HG03139 (cell line): ENCODE results near the gene CCND1.
"Not testable (repeated sequence)": the region's sequence is repeated elsewhere in the genome, so short reads cannot be mapped to it uniquely, and the experiment has no call there.

ENCODE experiments used
- ATAC-seq: cut with Tn5 transposase; IDR thresholded peaks from one replicate; pipeline ENCODE4 v1.9.1; 2021; ENCODE audit not compliant: unreplicated experiment

Gene CCND1

DNA sequence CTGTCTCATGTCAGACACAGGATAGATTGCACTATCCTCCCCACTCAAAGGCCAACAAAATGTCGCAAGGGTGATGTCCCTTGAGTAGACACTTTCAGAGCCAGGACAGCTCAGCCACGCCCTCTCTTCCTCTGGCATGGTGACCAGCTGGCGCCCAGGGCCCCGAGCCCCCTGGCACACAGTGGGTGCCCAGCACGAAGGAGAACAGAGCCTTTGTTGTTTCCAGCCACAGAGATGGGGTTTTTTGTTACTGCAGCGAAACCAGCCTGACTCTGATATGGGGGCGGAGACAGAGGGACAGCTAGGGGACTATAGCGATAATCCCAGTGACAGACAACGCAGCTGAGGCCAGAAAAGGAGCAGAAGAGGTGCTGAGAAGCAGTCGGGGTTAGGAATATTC lies 23.3 kb upstream of the CCND1 start:
- no peak for ATAC-seq

DNA sequence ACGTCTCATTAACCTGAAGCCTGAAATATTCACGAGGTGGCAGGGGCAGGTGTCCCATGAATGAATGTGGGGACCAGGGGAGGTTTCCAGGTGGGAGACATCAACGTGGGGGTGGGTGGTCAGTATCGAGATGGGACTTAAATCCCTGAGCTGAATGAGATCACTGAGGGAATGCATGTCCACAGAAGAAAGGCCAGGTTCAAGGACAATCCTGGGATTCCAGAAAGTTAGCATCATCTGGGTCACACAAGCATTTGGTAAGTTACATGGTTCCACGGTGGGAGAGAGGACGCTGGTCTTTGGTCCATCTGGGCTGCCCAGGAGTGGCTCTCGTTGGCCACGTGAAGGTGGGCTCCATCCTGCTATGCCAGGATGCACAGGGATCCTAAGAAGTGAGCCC lies 22.7 kb upstream of the CCND1 start:
- ATAC-seq = no peak

DNA sequence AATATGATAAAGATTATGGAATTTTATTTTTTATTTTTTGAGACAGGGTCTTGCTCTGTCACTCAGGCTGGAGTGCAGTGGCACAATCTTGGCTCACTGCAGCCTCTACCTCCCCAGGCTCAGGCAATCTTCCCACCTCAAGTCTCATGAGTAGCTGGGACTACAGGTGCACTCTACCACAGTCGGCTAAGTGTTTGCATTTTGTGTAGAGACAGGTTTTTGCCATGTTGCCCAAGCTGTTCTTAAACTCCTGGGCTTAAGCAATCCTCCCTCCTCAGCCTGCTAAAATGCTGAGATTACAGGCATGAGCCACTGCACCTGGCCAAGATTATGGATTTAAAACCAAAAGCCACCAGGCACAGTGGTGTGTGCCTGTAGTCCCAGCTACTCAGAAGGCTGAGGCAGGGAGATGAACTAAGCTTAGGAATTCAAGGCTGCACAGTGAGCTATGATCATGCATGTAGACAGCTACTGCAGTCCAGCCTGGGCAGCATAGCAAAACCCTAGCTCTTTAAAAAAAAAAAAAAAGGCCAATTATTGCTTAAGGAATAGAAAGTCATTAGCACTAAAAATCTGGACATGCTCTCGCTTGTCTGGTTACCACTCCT lies 20.2 kb upstream of the CCND1 start:
- ATAC-seq = no peak

DNA sequence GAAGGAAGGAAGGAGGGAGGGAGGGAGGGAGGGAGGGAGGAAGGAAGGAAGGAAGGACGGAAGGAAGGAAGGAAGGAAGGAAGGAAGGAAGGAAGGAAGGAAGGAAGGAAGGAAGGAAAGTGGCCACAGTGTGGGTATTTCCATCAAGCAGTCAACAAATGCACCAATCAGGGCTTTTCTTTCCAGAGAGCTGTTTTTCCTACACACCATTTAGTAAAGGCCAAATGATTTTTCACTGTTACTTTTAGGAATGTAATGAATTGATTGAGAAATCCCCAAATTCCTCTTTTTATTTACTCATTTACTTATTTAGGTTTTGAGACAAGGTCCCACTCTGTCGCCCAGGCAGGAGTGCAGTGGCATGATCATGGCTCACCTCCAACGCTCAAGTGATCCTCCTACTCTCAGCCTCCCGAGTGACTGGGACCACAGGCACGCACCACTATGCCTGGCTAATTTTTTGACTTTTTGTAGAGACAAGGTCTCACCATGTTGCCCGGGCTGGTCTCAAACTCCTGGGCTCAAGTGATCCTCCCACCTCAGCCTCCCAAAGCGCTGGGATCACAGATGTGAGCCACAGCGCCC lies 18.8 kb upstream of the CCND1 start:
- not testable (repeated sequence) for ATAC-seq

DNA sequence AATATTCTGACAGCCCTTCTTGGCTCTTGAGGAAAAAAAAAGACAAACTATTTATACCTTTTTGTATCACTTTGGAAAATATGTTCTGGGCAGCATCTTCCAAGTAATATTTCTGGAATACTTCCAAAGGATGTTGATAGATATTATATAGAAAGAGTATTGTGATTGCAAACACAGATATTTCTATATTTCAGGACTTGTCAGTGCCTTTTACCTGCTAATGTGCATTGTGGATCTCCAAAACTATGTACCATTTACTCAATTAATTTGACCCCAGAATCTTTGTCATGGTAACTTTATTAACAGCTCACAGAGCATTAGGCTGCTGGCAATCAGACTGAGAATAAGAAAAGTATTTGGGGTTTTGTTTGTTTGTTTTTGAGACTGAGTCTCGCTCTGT lies 16.7 kb upstream of the CCND1 start:
- ATAC-seq = no peak

DNA sequence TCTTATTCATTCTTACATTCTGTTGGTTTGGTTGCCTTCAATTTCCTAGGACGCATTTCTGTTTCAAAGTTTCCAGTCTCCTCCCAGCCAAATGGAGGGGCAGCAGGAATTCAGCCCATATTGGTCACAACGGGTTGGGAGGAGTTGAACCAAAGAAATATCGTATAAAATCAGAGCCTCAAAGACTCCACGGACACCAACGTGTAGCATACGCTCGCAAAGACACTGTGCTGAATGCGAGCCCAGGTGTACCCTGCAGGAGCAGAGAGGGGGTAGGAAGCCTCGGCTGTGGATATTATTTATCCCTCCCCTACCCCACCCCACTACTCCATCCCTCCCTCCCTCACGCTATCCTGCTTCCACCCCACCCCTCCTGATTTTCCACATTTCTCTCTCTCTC lies 15.5 kb upstream of the CCND1 start:
- no peak for ATAC-seq

DNA sequence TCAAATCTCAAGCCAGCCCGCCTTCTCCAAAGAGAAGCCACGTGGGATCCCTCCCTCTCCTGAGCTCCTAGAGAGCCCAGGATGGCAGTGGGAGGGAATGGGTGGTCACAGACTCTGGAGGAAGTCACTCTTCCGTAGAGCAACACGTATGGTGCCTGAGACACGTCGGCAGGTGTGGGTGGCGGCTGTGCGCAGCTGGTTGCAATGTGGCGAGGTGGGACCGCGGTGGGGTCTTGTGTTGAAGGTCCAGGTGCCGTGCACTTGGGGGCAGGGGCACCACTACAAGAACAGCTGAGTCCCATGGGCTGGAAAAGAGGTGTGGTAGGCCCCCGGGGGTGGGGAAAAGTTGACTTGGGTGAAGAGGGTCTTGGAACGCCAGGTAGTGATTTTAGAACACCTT lies 13.4 kb upstream of the CCND1 start:
- no peak for ATAC-seq

DNA sequence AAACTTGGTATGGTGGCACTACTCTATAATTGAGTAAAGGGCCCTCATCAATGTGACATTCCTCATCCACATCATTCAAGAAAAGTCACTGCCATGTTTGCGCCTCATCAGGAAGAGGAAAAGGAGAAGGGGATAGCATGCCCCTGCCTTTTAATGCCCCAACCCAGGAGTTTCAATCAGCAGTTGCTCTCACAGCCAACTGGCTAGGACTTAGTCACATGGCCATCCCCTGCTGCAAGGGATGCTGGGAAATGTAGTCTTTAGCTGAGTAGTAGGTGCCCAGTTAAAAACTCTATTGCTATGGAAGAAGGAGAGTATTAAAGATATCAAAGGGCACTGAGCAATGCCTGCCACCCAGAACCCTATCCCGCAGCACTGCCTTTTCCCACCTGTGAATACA lies 10.9 kb upstream of the CCND1 start:
- no peak for ATAC-seq

DNA sequence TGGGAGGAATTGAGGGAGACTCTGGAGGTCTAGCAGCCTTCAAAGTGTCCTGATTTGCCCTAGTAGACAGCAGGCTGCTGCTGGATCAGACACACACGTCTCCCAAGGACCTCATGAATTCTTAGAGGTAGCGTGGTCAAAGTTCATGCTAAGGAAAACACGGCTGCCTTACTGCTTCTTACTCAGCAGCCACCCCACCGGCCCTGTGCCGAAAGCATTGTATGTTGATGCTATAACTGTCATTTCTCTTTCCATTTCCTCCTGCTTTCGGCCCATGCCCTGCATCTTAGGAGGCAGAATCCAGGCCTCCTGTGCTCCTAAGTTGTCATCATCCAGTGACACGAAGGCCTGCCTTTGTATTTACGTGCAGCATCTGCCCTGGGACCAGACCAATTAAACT lies 10.5 kb upstream of the CCND1 start:
- no peak for ATAC-seq

DNA sequence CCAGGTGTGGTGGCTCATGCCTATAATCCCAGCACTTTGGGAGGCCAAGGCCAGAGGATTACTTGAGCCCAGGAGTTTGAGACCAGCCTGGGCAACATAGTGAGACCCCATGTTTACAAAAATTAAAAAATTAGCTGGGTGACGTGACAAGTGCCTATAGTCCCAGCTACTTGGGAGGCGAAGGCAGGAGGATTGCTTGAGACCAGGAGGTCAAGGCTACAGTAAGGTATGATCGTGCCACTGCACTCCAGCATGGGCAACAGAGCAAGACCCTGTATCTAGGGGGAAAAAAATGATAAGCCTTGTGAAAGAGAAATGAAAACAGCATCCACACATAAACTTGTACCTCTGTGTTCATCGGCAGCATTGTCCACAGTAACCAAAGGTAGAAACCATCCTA lies 8.1 kb upstream of the CCND1 start:
- ATAC-seq = no peak

DNA sequence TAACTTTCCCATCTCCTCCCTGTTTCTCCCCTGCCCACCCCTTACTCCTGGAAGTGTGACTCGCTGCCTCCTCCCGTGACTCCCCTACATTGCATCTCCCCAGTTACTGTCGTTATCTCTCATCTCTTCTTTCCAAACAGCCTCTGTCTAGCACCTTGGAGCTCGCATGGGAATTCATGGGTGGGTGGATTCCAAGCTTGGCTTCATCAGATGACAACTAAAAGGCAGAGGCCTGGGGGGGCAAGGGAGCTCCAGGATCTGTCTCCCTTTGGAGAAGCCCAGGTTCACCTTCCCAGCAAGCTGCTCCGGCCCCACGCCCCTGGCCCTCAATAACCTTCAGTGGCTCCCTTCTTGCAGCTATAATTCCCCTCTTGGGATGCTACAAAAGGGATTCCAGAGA lies 6.9 kb upstream of the CCND1 start:
- ATAC-seq = no peak

DNA sequence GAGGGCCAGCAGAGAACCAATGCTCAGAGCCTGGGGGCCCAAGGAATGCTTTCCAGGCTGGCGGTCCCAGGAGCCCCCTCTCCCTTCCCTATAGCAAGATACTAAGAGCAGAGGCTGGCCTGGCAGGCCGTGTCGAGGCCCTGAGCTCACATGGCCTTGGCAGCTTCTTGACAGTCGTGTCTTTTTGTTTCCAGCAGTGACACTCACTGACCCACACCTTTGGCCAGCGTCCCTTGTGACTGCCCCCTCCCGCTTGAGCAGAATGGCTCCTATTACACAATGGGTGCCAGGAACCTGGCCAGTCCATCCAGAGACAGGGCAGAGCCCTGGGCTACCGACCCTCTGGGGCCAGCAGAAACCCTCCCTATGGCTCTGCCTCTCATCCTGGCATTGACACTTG lies 6.4 kb upstream of the CCND1 start:
- ATAC-seq = no peak

DNA sequence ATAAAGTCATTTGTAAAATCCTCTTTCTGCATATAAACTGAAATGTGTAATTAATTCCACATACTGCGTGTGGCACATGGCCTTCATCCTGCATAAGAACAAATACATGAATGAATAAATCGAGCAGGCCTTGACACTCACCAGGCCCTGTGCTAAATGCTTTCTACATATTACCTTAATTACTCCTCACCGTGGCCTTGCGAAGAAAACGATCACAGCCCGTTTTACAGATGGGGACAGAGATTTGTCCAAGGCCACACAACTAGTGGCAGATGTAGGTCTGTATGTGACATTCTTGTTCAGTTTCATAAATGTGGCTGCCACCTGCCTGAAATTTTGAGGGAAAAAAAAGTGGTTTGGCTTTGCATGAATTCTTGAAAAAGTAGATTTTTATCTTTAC lies 5.8 kb upstream of the CCND1 start:
- no peak for ATAC-seq

DNA sequence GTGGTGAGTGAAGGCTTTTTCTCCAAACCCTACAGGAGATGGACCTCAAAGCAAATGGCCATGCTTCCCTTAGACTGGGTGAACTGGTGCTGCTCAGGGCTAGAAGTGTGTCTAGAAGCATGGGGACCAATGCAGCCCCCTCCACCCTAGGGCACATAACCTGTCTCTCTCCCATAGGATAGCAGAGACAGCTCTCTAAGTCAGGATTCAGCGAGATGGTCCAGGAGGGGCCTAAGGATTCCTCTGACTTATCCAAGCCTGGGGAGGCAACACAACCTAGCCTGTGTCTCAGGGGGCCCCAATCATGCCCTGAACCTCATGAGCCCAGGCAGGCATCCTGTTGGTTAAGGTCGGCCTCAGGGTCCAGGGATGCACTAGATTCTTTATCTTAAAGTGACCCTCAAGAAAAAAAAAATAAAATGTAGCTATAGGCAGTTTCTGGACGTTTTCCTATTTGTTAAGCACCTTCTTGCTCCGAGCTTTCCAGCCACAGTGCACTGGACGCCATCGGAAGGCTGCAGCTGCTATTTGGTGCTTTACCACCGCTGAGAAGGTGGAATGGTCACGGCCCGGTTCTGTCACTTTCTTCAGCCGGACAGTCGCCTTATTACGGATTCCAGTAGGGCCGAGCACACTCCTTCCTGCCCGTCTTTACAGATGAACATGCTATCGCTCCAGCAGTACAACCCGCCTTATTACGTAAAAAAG lies 5.0 kb upstream of the CCND1 start:
- no peak for ATAC-seq

DNA sequence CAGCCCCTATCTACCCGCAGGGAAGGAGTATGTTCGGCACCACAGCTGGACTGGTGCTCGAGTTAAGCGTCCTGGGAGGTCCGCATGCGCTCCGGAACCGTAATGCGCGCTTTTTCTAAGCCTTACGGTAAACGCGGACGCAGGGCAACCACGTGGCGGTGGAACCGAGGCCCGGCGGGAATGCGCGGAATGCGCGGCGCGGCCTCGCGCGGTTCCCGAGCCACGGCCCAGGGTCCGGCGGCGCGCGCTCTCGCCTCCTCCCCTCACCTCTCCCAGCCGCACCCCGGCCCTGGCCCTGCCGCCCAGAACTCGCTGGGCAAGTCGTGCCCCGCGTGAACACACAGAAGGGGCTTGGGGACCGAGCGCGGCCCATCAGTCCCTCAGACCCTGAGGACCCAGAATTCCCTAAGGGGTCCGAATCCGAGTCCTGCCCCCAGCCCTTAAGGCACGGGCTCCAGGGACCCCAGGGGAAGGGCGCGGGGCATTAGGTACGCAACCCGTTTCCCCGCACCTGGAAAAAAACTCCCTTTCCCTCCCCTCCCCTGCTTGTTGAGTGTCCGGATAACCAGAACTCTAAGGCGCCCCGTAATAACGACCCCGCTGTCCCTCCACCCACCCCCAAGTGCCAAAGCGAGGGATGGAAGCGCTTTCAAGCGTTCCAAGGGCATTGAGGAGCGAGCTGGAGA lies 4.3 kb upstream of the CCND1 start:
- ATAC-seq = no peak

DNA sequence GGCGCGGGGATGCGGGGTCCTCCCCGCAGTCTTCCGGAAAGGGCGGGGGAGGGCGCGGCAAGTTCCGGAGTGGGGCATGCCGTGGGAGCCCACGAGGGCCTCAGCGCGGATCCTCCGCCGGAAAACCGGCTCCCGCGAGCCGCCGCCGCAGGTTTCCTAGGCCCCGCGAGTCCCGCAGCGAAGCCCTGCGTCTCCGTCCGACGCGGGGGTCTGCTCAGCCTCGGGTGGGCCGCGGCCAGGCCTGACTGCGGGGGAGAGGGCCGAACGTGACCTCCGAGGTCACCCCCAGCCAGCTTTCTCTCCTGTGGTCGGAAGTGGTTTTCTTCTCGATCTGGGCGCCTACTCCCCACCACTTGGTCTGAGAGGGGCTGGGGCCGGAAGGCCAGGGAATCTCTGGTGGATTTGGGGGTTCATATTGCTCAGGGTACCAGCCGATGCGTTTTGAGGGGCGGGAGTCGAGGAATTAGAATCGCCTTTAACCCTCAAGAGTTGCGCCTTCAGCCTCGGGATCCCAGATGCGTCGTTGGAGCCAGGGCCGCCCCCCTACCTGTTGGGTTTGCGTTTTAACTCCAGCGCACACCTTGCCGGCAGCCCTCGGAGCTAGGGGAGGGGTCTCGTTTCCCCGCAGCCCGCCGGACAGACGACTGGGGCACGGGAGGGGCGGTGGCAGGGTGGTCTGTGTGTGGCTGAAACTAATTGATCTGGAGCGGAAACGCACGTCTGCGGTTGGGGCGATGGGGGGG lies 3.6 kb upstream of the CCND1 start:
- no peak for ATAC-seq

DNA sequence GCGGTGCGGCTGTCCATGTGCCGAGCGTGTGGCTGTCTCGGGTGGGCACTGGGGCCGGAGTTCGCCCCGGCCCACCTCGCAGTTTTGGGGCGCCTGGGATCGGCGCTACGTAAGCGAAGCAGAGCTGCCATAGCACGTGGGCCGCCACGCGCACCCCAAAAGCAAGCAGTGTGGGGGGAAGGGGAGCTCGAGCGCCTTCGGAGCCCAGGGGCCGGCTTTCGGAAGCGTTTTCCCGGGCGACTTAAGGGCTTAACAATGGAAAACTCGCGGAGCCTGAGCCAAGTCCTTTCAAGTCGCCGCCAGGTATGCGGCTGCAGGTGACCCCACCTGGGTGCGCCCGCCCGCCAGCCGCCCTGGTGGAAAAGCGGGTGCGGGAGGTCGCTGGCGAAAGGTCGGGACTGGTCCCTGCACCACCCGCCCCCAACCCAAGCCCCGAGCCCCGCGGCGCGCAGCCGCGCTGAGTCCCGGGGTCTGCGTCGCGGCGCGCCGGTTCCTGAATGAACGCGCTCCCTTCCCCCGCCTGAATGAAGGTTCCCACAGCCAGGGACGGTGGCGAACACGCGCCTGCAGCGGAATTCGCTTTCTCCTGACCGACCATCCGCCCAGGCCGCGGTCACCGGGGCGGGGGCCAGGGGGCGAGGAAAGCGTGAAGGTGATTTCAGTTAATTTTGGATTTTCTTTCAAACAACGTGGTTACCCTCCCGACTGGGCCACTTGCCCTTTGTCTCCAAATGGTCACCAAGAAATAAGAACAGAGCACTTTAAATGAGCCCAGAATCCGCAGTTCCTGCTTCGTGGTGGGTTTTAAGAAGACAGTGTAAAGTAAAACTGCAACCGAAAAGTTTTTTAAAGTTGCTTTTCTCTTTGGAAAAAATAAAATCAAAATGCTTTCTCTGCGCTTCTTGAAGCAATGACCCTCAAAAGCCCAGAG lies 2.8 kb upstream of the CCND1 start:
- ATAC-seq = no peak

DNA sequence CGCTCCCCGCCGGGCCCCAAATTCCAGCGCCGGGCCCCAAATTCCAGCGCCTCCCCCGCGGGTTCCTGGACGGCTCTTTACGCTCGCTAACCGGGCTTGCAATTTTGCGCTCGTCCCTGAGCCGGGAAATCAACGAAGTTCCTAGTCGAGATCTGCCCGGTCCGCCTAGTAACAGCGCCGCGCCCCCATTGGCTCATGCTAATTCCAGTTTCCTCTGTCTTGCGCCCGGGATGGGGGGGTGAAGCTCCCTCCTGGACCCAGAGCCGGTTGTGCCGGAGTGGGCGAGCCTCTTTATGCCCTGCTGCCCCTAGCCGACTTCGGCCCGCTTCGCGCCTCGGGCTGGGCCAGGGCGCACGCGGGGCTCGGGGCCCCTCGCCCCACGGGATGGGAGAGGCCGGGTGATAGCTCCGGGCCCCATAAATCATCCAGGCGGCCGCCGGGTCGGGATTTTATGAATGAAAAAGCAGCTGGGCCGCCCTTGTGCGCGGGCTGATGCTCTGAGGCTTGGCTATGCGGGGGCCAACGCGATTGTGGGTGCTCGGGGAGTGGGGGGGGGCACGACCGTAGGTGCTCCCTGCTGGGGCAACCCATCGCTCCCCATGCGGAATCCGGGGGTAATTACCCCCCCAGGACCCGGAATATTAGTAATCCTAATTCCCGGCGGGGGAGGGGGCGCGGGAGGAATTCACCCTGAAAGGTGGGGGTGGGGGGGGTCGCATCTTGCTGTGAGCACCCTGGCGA lies 1.8 kb upstream of the CCND1 start:
- ATAC-seq = no peak

DNA sequence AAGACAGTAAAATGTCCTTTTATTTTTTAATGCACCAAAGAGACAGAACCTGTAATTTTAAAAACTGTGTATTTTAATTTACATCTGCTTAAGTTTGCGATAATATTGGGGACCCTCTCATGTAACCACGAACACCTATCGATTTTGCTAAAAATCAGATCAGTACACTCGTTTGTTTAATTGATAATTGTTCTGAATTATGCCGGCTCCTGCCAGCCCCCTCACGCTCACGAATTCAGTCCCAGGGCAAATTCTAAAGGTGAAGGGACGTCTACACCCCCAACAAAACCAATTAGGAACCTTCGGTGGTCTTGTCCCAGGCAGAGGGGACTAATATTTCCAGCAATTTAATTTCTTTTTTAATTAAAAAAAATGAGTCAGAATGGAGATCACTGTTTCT lies 1.1 kb upstream of the CCND1 start:
- no peak for ATAC-seq
